NCI-H1092 treated with DMSO at 0.1 percent for 48 hours (cell line): ENCODE results near the gene ZNF385D.

Experiments used
- DNase-seq: peaks from one replicate; lab custom pipeline; 2025; lab: John Stamatoyannopoulos, UW

Gene ZNF385D

GRCh38 chr3:21613372-21614070 is 137.5 kb downstream of the ZNF385D start:
- no peak for DNase-seq

DNA sequence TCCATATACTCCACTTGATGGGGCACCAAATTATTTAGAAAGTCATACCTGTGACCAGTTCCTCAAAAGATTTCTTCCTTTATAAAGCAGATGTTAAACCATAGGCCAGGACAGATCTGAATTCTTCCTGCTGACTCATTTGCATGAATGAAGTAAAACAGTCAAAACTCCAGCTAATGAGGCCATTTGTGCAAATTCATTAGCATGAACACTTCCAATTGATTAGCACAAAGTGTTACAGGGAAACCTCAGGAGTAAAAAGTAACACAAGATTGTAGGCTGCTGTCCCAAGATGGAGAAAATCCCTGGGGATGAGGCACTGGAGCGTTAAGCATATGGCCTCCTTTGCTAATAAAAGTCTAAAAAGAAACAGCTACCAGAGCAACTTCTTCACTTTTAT is 149.8 kb downstream of the ZNF385D start:
- DNase-seq: no peak

- DNase-seq: no peak
Observed at GRCh38 chr3:21599890-21600289, 151.1 kb downstream of the ZNF385D start.

GRCh38 chr3:21592828-21593227 is 158.2 kb downstream of the ZNF385D start:
- DNase-seq: no peak

DNA sequence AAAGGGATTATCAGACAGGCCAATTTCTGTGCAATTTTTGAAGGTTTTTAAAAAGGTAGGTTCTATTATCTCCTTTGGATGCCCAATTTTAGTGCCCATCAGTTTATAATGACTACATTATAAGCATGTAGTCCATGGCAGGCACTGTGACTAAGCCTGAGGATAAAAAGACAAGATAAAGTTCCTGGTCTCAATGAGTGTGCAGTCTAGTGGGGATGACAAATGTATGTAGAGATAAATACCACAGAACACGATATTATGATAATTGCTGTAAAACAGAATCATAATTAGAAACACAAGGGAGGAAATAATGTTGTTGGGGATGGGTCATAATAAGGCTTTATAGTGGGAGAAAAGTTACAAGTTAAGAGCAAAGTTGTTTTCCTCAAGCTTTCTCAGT is 163.1 kb downstream of the ZNF385D start:
- DNase-seq: no peak

DNA sequence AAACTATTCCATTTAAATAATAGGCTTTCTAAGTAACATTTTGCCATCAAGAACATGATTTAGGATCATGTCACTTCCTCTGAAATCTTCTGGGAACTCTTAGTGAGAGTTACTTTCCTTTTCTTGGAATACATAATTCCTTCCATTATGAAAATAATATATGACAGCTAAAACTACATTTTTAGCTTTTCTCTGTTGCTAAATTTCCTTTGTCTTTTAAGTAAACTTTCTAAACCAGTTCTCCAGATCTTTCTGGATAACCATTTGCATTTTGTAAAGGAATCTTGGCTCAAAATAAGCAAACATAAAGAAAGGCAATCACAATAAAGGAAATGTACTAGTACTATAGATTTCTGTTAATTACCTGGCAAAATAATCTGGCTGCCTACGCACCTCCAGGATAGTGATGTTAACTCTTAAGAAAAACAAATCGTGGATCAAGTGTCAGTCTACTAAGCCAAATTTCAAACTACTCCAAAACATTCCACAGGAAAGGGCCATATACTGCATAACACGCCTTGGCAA is 165.7 kb downstream of the ZNF385D start:
- no peak for DNase-seq

DNA sequence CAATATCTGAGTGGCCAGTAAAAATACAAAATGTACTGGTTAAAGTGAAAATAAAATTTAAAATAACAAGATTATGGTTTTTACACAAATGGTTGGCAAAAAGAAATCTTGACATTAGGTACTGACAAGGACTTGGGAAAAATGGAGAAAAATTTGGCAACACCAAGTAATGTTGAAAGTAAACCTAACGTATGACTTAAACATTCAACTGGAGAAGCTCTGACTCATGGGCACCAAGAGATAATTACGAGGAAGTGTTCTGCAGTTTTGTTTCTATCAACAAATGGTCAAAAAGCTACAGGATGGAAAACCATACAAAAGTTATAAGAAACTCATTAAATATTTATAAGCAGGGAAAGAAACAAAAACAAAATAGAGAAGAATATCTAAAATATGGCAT is 177.7 kb downstream of the ZNF385D start:
- no peak for DNase-seq

- no peak for DNase-seq
Observed at GRCh38 chr3:21564531-21564930, 186.5 kb downstream of the ZNF385D start.

DNA sequence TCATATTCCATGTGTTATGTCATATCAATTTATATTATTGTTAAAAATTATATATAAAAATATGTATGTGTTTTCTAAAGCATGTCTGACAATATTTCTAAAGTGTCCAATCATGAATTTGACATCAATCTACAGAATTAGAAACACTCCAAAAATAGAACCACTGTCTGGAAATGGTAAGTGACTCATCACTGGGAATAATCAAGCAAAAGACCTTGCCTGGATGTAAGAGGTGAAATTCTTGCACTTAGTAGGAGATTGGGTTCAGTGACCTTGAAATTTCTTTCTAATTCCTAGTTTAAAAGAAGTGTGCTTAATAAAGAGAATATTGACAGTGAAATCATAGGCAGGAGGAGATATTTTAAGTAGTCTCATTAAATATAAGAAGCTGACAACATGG is 188.8 kb downstream of the ZNF385D start:
- DNase-seq: no peak

DNA sequence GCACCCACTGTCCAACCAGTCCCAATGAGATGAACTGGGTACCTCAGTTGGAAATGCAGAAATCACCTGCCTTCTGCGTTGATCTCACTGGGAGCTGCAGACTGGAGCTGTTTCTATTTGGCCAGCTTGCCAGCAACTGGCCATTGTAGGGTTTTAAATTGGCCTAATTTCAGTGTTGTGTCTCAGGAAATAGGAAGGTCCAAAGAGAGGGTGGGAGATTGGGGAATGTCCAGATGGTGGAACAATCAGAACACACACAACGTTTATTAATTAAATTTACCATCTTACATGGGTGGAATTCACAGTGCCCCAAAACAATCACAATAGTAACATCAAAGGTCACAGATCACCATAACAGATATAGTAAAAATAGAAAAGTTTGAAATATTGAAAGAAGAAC is 189.5 kb downstream of the ZNF385D start:
- DNase-seq: no peak

GRCh38 chr3:21551019-21551418 is 200.0 kb downstream of the ZNF385D start:
- no peak for DNase-seq

- no peak for DNase-seq
Observed at GRCh38 chr3:21544076-21544462, 206.9 kb downstream of the ZNF385D start.

DNA sequence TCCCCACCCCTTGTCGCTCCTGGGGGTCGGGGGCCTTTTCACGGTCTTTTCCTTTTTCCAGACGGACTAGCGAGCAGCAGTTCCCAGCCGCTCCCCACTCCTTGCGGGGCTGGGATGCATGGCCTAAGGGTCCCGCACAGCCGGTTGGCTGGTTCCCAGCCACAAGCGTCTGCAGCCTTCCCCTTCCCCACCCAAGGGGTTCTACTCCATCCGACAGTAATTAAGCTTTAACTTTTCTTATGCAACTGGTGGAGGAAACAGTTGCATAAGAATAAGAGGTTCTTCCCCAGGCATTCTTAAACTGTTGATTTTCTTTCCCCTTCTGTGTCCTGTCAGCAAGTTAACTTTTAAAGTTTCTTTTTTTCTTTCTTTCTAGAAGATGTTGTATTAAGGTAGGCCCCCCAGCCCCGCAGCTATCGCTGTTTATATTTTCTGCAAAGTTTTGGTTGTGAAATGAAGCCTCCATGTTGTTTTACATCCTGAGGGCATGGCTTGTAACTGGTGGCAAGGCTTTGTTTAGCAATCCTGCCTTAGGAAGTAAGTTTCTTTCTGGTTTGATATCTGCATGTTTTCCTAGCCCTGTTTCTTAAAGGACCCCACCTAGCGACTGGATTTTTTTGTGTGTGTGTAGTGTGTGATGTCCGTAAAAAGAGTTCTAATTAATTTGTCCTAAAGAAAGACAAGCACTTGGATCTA is 207.5 kb downstream of the ZNF385D start:
- DNase-seq: no peak

GRCh38 chr3:21542656-21543379 is 208.2 kb downstream of the ZNF385D start:
- DNase-seq: no peak

DNA sequence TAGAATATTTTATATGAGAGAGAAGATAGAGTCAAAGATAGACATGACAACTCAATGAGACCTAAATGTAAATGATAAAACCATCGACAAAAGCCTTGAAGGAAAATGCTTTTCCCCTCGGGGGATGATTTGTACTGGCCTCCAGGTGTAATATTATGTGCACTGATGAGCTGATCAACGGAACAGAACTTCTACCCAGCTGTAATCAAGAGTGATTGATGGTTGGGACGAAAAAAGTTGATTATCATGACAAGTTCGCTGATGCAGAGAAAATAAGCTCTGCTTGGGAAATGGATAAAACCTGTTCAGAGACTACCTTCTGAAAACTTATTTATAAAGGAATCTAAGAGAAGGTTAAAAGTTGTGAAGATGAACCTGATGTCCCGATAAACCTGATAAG is 210.7 kb downstream of the ZNF385D start:
- no peak for DNase-seq

- DNase-seq: no peak
Observed at GRCh38 chr3:21534462-21534861, 216.5 kb downstream of the ZNF385D start.

DNA sequence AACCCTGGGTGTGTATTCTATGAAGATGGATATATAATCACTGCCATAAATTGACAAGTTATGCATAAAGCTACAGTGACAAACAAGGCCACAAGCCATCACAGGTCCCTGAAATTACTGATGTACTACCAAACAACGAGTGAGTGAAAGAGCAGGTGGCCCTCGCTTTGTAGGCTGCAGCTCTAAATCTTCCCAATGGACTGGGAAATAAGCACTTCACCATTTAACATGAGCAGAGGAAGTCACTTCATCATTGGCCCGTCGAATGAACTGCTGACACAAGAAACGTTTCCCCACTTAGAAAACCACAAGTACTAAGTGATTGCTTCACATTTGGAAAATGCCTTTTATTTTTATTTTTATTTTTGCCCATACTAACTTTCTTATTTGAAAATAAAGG is 218.0 kb downstream of the ZNF385D start:
- no peak for DNase-seq

DNA sequence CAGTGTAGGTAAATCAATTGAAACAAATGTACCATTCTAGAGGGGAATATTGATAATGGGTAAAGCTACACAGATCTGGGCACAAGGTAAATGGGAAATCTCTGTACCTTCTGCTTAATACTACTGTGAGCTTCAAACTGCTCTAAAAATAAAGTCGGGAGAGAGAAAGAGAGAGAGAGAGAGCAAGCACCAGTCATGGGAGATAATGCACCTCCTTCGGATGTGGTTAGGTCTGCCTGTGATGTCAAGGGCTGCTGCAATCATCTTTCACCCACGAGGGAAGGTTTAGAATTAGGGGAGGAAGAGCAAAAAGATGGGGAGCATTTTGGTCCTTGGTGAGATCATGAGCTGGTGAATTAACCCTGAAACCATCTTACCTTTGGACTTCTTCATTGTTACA is 219.1 kb downstream of the ZNF385D start:
- no peak for DNase-seq

- no peak for DNase-seq
Observed at GRCh38 chr3:21528291-21528995, 222.6 kb downstream of the ZNF385D start.

DNA sequence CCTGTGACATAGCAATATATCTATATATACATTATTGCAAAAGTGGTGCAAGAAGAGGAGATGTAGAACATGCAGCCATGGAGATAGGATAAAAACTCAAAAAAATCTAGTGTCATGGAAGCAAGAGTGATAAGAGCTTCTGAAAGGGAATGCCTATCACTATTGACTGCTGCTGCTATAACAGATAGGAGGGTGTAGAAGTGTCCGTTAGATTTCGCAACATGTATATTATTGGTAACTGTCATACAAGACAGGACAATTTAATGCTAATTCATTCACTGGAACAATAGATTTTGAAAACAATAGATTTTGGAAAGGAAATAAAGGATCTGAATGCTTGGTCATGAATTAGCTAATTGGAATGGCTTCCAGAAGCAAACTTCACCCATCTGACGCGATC is 224.5 kb downstream of the ZNF385D start:
- no peak for DNase-seq

DNA sequence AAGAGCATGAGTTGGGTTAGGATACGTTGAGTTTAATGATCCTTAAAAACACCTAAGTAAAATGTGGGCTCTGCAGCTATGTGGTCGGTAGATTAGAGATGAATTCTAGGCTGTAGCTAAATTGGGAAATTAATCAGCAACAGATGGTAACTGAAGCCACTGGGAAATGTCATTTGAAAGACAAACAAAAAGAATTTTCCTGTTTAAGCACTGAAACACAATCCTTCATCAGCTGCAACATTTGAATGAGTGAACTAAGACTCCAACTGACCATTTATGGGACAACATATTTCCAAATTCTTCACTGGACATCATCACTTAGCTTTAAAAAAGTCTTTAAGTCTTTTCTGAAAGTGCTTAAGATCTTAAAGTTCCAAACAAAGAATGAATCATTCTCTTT is 226.9 kb downstream of the ZNF385D start:
- DNase-seq: no peak
